ENCODE results near the gene PAQR6. TPM values are rescaled to one million over a fixed set of nuclear protein-coding genes. Genes with fewer than 3 reads are reported as not detected.

The PAQR6 gene
- total and polyA plus RNA-seq, 10 of the 15 experiments (the other 5 are each of a cell fraction or from before 2014, with no cell fraction given) = 0.42 to 4.5 (median 1.3) TPM

GRCh38 chr1:156198831-156199349 lies 49.0 kb downstream of the PAQR6 start (continued):
- no peak for TF ChIP-seq USF2 (IDR thresholded peaks at IDR 0.05; ENCODE audit: borderline replicate concordance, low read depth, low read length)
- peak in 1 of 2 experiments; percentile 47; a peak in 2 of 4 replicates for TF ChIP-seq ETV6 (conservative IDR thresholded peaks at IDR 0.05 in 1 of 2, IDR thresholded peaks at IDR 0.05 in 1 of 2; ENCODE audit: borderline replicate concordance in 1 of 2, low read depth in 1 of 2)
- TF ChIP-seq PML (IDR thresholded peaks at IDR 0.05; ENCODE audit: low read length) = no peak
- peak; percentile 58; the same call in 1 of the 2 replicates for TF ChIP-seq EED (IDR thresholded peaks at IDR 0.05; ENCODE audit: low read depth)
- no peak for TF ChIP-seq BRCA1 (IDR thresholded peaks at IDR 0.05; ENCODE audit: low read depth, low read length)
- TF ChIP-seq RELB (IDR thresholded peaks at IDR 0.05; ENCODE audit: low read depth) = peak; percentile 60; the same call in 1 of the 2 replicates
- no peak for TF ChIP-seq YBX1 (IDR thresholded peaks at IDR 0.05)
- no peak for TF ChIP-seq RBBP5 (conservative IDR thresholded peaks at IDR 0.05)
- no peak for TF ChIP-seq NR2C2 (IDR thresholded peaks at IDR 0.05; ENCODE audit: borderline replicate concordance, control insufficient read depth, insufficient read length, low read depth)
- TF ChIP-seq DPF2 (IDR thresholded peaks at IDR 0.05) = peak; percentile 52; the same call in 1 of the 2 replicates
- TF ChIP-seq NKRF (conservative IDR thresholded peaks at IDR 0.05) = no peak
- no peak for TF ChIP-seq ATF2 (IDR thresholded peaks at IDR 0.05; ENCODE audit: low read length)
- no peak for TF ChIP-seq TARDBP (IDR thresholded peaks at IDR 0.05; ENCODE audit: borderline replicate concordance)
- no peak for TF ChIP-seq TBL1XR1 (IDR thresholded peaks at IDR 0.05; ENCODE audit: low read depth, low read length)
- no peak for TF ChIP-seq ZNF24 (IDR thresholded peaks at IDR 0.05)
- no peak for TF ChIP-seq SIX5 (IDR thresholded peaks at IDR 0.05; ENCODE audit: low read depth, low read length, severe bottlenecking)
- TF ChIP-seq ESRRA (IDR thresholded peaks at IDR 0.05; ENCODE audit: low read length) = no peak
- no peak for TF ChIP-seq E4F1 (IDR thresholded peaks at IDR 0.05; ENCODE audit: borderline replicate concordance, partially characterized antibody)
- no peak for TF ChIP-seq RFX5 (IDR thresholded peaks at IDR 0.05; ENCODE audit: low read depth, low read length)
- TF ChIP-seq MXI1 (IDR thresholded peaks at IDR 0.05; ENCODE audit: low read depth, low read length) = no peak
- TF ChIP-seq EGR1 (IDR thresholded peaks at IDR 0.05; ENCODE audit: borderline replicate concordance in 1 of 2, low read depth in 2 of 2, low read length in 2 of 2) = 0 out of 3 replicates have a peak, but pooled peaks of 1 of the 2 experiments have one; percentile 11
- TF ChIP-seq CEBPB (IDR thresholded peaks at IDR 0.05; ENCODE audit: borderline replicate concordance in 1 of 2, low read depth in 2 of 2, low read length in 2 of 2) = no peak
- no peak for TF ChIP-seq ZNF622 (IDR thresholded peaks at IDR 0.05)

Data from GM12878 (cell line).